Erythroblast (primary cell): Measurements from ENCODE around the gene B3GNT5.

Experiments used
- GATA1 ChIP-seq: IDR thresholded peaks from 2 replicates; pipeline ENCODE4 v1.6.1; 2011; ENCODE audit warnings: low read depth, mild to moderate bottlenecking, control low read depth, low read length, moderate library complexity
- POLR2A ChIP-seq: IDR thresholded peaks from 2 replicates; pipeline ENCODE4 v1.6.1; 2011; ENCODE audit warnings: mild to moderate bottlenecking, low read length

GRCh38 chr3:183215591-183216202 is 37.4 kb upstream of the B3GNT5 start:
- TF ChIP-seq POLR2A: no peak
- TF ChIP-seq GATA1: no peak
